PFSK-1 (cell line): Measurements from ENCODE around the gene REXO4.

Source experiments
- FOXP2 ChIP-seq: optimal IDR thresholded peaks from 2 replicates; pipeline ENCODE3; 2011; ENCODE audit warnings: borderline replicate concordance, control low read depth, inconsistent platforms; ENCODE audit not compliant: insufficient read depth; ENCODE audit errors: extremely low read length, extremely low read depth
- POLR2AphosphoS5 ChIP-seq: IDR thresholded peaks from 2 replicates; pipeline ENCODE4 v1.6.1; 2012; ENCODE audit warnings: low read depth, mild to moderate bottlenecking, control low read depth, low read length, moderate library complexity
- SIN3A ChIP-seq: IDR thresholded peaks from 2 replicates; pipeline ENCODE4 v1.6.1; 2012; ENCODE audit warnings: mild to moderate bottlenecking, low read length, moderate library complexity, borderline replicate concordance; ENCODE audit not compliant: insufficient read depth
- TAF1 ChIP-seq: IDR thresholded peaks from 2 replicates; pipeline ENCODE4 v1.6.1; 2012; ENCODE audit warnings: low read length, control low read depth, borderline replicate concordance; ENCODE audit not compliant: insufficient read depth
- TF ChIP-seq, protein P1 (sequence below), 2 experiments: IDR thresholded peaks; 2 replicates each; pipeline versions ENCODE4 v1.6.1 to v1.8.0; 2011 to 2012; ENCODE audit warnings: low read depth in 2 of 2, low read length in 2 of 2, control low read depth in 1 of 2, inconsistent platforms in 1 of 2, mild to moderate bottlenecking in 1 of 2, moderate library complexity in 1 of 2; ENCODE audit not compliant: insufficient read depth in 1 of 2

DNA sequence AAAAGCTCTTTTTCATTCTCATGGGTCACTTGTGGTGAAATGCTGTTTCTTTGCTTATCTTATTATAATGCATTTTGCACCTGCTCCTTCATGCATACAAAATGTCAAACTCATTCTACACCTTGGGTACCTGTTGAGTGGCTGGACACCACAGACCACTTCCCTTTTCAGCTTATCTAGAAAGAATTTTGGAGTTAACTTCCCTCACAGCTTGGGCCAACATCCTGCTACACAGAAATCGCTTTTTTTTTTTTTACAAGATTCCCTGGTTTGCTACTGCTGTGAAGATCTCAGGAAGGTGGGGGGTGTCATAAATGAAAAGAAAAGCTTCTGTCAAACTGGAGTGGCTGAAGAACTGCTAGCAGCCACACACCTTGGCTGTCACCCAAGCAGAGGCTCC is 2.6 kb downstream of the REXO4 start:
- TF ChIP-seq POLR2AphosphoS5 (no peak), SIN3A (no peak), TAF1 (no peak), FOXP2 (no peak)
- TF ChIP-seq, protein P1, sequence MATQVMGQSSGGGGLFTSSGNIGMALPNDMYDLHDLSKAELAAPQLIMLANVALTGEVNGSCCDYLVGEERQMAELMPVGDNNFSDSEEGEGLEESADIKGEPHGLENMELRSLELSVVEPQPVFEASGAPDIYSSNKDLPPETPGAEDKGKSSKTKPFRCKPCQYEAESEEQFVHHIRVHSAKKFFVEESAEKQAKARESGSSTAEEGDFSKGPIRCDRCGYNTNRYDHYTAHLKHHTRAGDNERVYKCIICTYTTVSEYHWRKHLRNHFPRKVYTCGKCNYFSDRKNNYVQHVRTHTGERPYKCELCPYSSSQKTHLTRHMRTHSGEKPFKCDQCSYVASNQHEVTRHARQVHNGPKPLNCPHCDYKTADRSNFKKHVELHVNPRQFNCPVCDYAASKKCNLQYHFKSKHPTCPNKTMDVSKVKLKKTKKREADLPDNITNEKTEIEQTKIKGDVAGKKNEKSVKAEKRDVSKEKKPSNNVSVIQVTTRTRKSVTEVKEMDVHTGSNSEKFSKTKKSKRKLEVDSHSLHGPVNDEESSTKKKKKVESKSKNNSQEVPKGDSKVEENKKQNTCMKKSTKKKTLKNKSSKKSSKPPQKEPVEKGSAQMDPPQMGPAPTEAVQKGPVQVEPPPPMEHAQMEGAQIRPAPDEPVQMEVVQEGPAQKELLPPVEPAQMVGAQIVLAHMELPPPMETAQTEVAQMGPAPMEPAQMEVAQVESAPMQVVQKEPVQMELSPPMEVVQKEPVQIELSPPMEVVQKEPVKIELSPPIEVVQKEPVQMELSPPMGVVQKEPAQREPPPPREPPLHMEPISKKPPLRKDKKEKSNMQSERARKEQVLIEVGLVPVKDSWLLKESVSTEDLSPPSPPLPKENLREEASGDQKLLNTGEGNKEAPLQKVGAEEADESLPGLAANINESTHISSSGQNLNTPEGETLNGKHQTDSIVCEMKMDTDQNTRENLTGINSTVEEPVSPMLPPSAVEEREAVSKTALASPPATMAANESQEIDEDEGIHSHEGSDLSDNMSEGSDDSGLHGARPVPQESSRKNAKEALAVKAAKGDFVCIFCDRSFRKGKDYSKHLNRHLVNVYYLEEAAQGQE (IDR thresholded peaks at IDR 0.05; ENCODE audit: insufficient read depth in 1 of 2, low read depth in 2 of 2, low read length in 2 of 2) = no peak
